CD1c-positive myeloid dendritic cell (primary cell): ENCODE measurements around the gene VRK3.

Source experiments
- DNase-seq: peaks from one replicate; pipeline ENCODE4 v3.0.0-alpha.2; 2016; ENCODE audit errors: extremely low spot score

The VRK3 gene

DNA sequence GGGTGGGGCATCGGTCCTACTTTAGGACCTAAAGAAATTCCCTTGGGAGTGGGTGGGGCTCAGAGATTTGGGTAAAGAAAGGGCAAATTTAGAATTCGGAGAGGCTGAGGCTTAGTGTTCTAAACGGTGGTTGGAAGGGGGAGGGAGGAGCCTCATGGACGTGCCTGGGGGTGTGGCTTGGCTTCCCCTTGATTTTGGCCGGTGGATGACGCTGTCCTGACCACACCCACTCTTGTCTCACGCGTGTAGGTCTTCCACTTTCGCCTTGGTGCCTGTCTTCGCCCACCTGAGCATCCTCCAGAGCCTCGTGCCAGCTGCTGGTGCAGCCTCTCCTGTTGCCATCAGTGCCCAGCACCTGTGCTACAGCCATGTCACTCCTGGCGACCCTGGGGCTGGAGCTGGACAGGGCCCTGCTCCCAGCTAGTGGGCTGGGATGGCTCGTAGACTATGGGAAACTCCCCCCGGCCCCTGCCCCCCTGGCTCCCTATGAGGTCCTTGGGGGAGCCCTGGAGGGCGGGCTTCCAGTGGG lies 94.6 kb downstream of the VRK3 start:
- peak; percentile 27 for DNase-seq

DNA sequence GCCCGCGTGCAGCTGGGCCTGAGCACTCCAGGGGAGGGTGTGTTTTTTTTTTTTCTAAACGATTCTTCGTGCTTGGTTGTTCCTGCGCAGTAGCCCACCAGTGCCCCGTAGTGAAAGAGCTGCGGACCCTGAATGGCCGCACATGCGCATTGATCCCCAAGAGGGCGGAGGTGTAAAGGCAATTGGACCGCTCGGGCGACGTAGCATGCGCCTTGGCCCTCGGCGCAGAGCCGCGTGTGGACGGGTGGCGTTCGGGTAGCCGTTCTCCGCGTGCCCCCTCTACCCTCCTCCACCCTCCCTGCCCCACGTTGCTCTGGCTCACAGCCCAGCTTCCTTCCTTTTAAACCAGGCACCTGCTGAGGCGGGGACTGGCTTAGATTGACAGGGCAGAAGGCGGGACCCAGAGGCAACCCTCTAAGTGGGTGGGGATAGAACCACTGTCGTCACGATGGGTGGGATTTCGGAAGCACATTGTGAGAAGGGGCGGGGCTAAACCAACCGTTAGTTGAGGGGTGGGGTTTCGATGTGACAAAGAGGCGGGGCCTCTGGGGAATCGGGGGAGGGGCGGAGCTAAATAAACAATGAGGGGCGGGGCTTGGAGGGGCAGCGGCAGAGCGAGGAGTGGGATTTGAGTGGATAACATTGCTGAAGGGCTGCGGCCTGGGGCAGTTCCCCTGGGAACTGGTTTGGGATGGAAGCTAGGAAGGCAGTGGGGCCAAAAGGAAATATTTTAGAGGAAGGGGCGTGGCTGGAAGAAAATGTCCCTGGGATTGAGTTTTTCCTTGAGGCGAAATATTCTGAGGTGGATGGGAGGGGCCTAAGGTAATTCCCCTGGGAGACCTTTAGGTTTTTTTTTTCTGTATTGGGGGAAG lies 95.3 kb downstream of the VRK3 start:
- peak; percentile 94 for DNase-seq

DNA sequence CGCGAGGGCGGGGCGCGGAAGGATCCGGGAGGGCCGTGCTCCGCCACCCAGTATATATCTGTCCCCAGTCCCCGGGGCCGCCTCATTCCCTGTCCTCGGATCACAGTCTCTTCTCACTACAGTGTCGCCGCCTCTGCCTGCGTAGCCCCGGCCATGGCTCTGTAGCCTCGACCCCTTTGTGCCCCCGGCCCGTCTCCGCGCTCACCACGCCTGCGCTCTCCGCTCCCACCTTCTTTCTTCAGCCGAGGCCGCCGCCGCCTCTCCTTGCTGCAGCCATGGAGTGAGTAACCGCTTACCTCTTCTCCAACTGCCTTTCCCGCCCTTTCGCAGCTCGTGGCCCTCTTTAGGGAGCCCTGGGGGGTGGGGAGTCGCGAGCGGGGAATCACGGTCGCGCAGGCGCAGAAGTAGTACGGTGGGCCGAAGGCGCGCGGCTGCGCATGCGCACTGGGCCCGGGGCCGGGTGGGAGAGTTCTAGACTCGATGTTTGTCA lies 96.0 kb downstream of the VRK3 start, which contains the start of the genes ATF5 and NUP62:
Gene ATF5 (plus strand): TSS at position 85 of the 490 bp plus-strand sequence. CDS start 1,646 bp downstream, outside the sequence.
Gene NUP62 (minus strand): TSS at position 384 of the 490 bp plus-strand sequence. CDS start 19,697 bp downstream, outside the sequence.
- peak; percentile 93 for DNase-seq

GRCh38 chr19:49927526-49928264 lies 97.5 kb downstream of the VRK3 start:
- no peak for DNase-seq

- no peak for DNase-seq
Observed at GRCh38 chr19:49926515-49926914, 98.7 kb downstream of the VRK3 start.
